T-cell (primary cell): Measurements from ENCODE around the gene TMEM143. TPM values are rescaled to one million over a fixed set of nuclear protein-coding genes. Genes with fewer than 3 reads are reported as not detected.
"Not testable (repeated sequence)": the region's sequence is repeated elsewhere in the genome, so short reads cannot be mapped to it uniquely, and the experiment has no call there.

Experiments
- ATAC-seq, 4 experiments: fragments of 200-7000 bp in 3 of 4; fragments of 150-1000 bp in 1 of 4; cut with Tn5 transposase; replicated peaks in 1 of 4; 1 replicate in 3 of 4; 2 replicates in 1 of 4; pipeline ENCODE4 v1.10.0; 2021; ENCODE audit warnings: moderate library complexity in 3 of 4, mild to moderate bottlenecking in 2 of 4, moderate number of reproducible peaks in 1 of 4
- CTCF ChIA-PET, 2 donors: fragments of 300-600 bp; sonication (Branson Sonifier 250); formaldehyde crosslinking; loops; one replicate each; lab custom pipeline; 2022; ENCODE audit warnings: antibody characterized with exemption in 2 of 2; lab: Charles Lee
- POLR2A ChIA-PET, 2 donors: fragments of 300-600 bp; sonication (Branson Sonifier 250); formaldehyde crosslinking; loops; one replicate each; lab custom pipeline; 2022; ENCODE audit warnings: antibody characterized with exemption in 2 of 2; lab: Charles Lee
- DNase-seq, 35 experiments: peaks; one replicate each; pipeline versions ENCODE4 v3.0.0 to v3.0.0-alpha.2; 2013 to 2023
- H3K27ac ChIP-seq: one replicate; pipeline ENCODE4 v1.5.1; 2013; ENCODE audit warnings: low read length
- H3K27me3 ChIP-seq, 2 experiments: replicated peaks in 1 of 2; 1 replicate in 1 of 2; 2 replicates in 1 of 2; pipeline versions ENCODE4 v1.6.1 to v1.7.0; 2013; ENCODE audit warnings: low read length in 1 of 2, mixed read lengths in 1 of 2; ENCODE audit not compliant: control insufficient read depth in 2 of 2, insufficient read depth in 2 of 2; ENCODE audit errors: extremely low read depth in 1 of 2
- H3K36me3 ChIP-seq, 2 donors: 1 replicate in 1 of 2; 2 replicates in 1 of 2; pipeline versions ENCODE4 v1.6.1 to v1.7.0; 2013; ENCODE audit warnings: low read length in 1 of 2; ENCODE audit not compliant: control insufficient read depth in 2 of 2, insufficient read depth in 1 of 2; ENCODE audit errors: extremely low read depth in 1 of 2
- H3K4me1 ChIP-seq, 2 experiments: 1 replicate in 1 of 2; 2 replicates in 1 of 2; pipeline versions ENCODE4 v1.6.1 to v1.7.0; 2013; ENCODE audit warnings: low read length in 2 of 2, mixed read lengths in 1 of 2; ENCODE audit not compliant: insufficient read depth in 2 of 2, control insufficient read depth in 1 of 2; ENCODE audit errors: extremely low read depth in 1 of 2
- H3K4me3 ChIP-seq, 2 donors: 1 replicate in 1 of 2; 2 replicates in 1 of 2; pipeline versions ENCODE4 v1.5.1 to v1.7.0; 2013; ENCODE audit warnings: mild to moderate bottlenecking in 2 of 2, low read length in 1 of 2, moderate library complexity in 1 of 2; ENCODE audit not compliant: control insufficient read depth in 1 of 2; ENCODE audit errors: extremely low read depth in 1 of 2
- H3K9me3 ChIP-seq: 2 replicates; pipeline ENCODE4 v1.7.0; 2013
- H3K27ac Mint-ChIP-seq, 2 donors: one replicate each; pipeline ENCODE4 v1.8.0; 2020 to 2021; ENCODE audit warnings: mild to moderate bottlenecking in 2 of 2, mixed read lengths in 2 of 2
- H3K27me3 Mint-ChIP-seq, 2 donors: one replicate each; pipeline ENCODE4 v1.8.0; 2021 to 2022; ENCODE audit warnings: mixed read lengths in 2 of 2
- H3K36me3 Mint-ChIP-seq: one replicate; pipeline ENCODE4 v1.8.0; 2021; ENCODE audit warnings: mixed read lengths
- H3K4me1 Mint-ChIP-seq, 3 donors: one replicate each; pipeline ENCODE4 v1.8.0; 2020 to 2022; ENCODE audit warnings: mixed read lengths in 3 of 3, mild to moderate bottlenecking in 1 of 3
- H3K4me3 Mint-ChIP-seq, 3 donors: one replicate each; pipeline ENCODE4 v1.8.0; 2020 to 2022; ENCODE audit warnings: mild to moderate bottlenecking in 3 of 3, mixed read lengths in 3 of 3, moderate library complexity in 3 of 3
- H3K9me3 Mint-ChIP-seq, 3 donors: one replicate each; pipeline ENCODE4 v1.8.0; 2020 to 2022; ENCODE audit warnings: mixed read lengths in 3 of 3
- WGBS: methylation state at CpG from one replicate; pipeline ENCODE4 v1.1.5; 2013; ENCODE audit warnings: missing lambda C conversion rate; ENCODE audit not compliant: insufficient coverage; 5-methylcytosine and 5-hydroxymethylcytosine counted together
- total RNA-seq, 35 experiments: library from RNA in 6 of 35; stranded (reverse) in 6 of 35; fragments of 120-200 nt in 1 of 35; gene quantifications; one replicate each; pipeline versions ENCODE4 v1.2.1 to v1.2.4 and lab custom pipeline; 2013 to 2026

Gene TMEM143
- total RNA-seq, 5 donors from 2014 or later (not counting 1 experiment from before 2014, with no cell fraction given) = 14.5 to 33.5 (median 29.0) TPM

GRCh38 chr19:48392860-48393558, 29.3 kb upstream of the TMEM143 start:
- no peak overlapping the region for H3K4me3 ChIP-seq
- Mint-ChIP-seq H3K36me3 (peaks cover 8% of the 10 kb centered on the region), H3K27ac (no peak overlapping the region), H3K9me3 (no peaks in the 10 kb centered on the region), H3K4me1 (peaks cover 44 to 61% (median 48%) of the 10 kb centered on the region in 3 donors), H3K4me3 (peak overlapping the region; percentile 21 to 91 (median 67)), H3K27me3 (peaks cover 27 to 35% of the 10 kb centered on the region in 2 donors)
- H3K27me3 ChIP-seq = peaks cover 2 to 53% of the 10 kb centered on the region in 2 experiments
- H3K27ac ChIP-seq = no peak overlapping the region
- peaks cover 5 to 73% of the 10 kb centered on the region in 2 experiments for H3K4me1 ChIP-seq
- ChIA-PET CTCF (no interaction called here), POLR2A (no interaction called here)
- no peaks in the 10 kb centered on the region for H3K9me3 ChIP-seq
- DNase-seq (no peak), ATAC-seq (no peak)
- H3K36me3 ChIP-seq = peaks cover 0 to 14% of the 10 kb centered on the region in 2 donors
- 94% methylated on average over 12 of the region's 15 CpGs for WGBS

- Mint-ChIP-seq H3K4me1 (peaks cover 37 to 51% (median 41%) of the 10 kb centered on the region in 3 donors), H3K4me3 (peak overlapping the region in 2 of 3 donors; percentile 89 to 91), H3K27ac (peak overlapping the region in 1 of 2 donors; percentile 93), H3K36me3 (peaks cover 13% of the 10 kb centered on the region), H3K27me3 (peaks cover 21 to 25% of the 10 kb centered on the region in 2 donors)
- not testable (repeated sequence) for H3K9me3 Mint-ChIP-seq, ATAC-seq, H3K27ac ChIP-seq, H3K9me3 ChIP-seq, DNase-seq, H3K4me3 ChIP-seq
- peaks cover 2 to 21% of the 10 kb centered on the region in 2 donors for H3K36me3 ChIP-seq
- ChIA-PET POLR2A (interaction anchor here in 1 of 2 donors (1.0 kb wide), 1 partner anchor 59 kb away, joined by 3 read pairs; no protein-coding TSS in a partner anchor), CTCF (interaction anchor here in 1 of 2 donors (1.1 to 1.8 kb wide), 3 partner anchors 12 to 192 kb away, joined by 4 to 5 read pairs (median 5); partner anchors contain the start of genes SYNGR4 and TMEM143)
- whole genome bisulfite sequencing = 17% methylated on average over 1 of the region's 1 CpG
- H3K27me3 ChIP-seq = peaks cover 2 to 46% of the 10 kb centered on the region in 2 experiments
- peaks cover 3 to 63% of the 10 kb centered on the region in 2 experiments for H3K4me1 ChIP-seq
Observed at GRCh38 chr19:48392006-48392344, 28.2 kb upstream of the TMEM143 start.

GRCh38 chr19:48391100-48392005, 27.6 kb upstream of the TMEM143 start, which contains the start of gene KDELR1:
KDELR1 (minus strand) TSS chr19:48391551; CDS start chr19:48391358, 193 bp downstream.
- peaks cover 21 to 23% of the 10 kb centered on the region in 2 donors for H3K27me3 Mint-ChIP-seq
- Histone ChIP-seq H3K36me3 (peaks cover 4 to 23% of the 10 kb centered on the region in 2 donors), H3K4me3 (peak within 1 kb of the TSS; percentile 91 to 98), H3K27ac (peak within 1 kb of the TSS; percentile 93), H3K27me3 (peaks cover 2 to 40% of the 10 kb centered on the region in 2 experiments), H3K9me3 (no peaks in the 10 kb centered on the region), H3K4me1 (peaks cover 3 to 57% of the 10 kb centered on the region in 2 experiments)
- H3K36me3 Mint-ChIP-seq = peaks cover 13% of the 10 kb centered on the region
- ChIA-PET CTCF (interaction anchor here (0.6 to 1.8 kb wide), 6 partner anchors 12 to 193 kb away, joined by 3 to 6 read pairs (median 5); partner anchors contain the start of genes SYNGR4 (in 2 of the 2) and TMEM143 (in 2 of the 2)), POLR2A (interaction anchor here in 1 of 2 donors (1.0 kb wide), 1 partner anchor 58 kb away, joined by 3 read pairs; no protein-coding TSS in a partner anchor)
- peak within 1 kb of the TSS; percentile 87 to 91 (median 89) for H3K4me3 Mint-ChIP-seq
- H3K4me1 Mint-ChIP-seq = peaks cover 37 to 51% (median 41%) of the 10 kb centered on the region in 3 donors
- DNase-seq = peak in 32 of 35 experiments; percentile 34 to 83 (median 58)
- H3K9me3 Mint-ChIP-seq = no peaks in the 10 kb centered on the region
- peak within 1 kb of the TSS; percentile 93 to 94 for H3K27ac Mint-ChIP-seq
- 3% methylated on average over 30 of the region's 42 CpGs for WGBS
- ATAC-seq = peak; percentile 82 to 87 (median 84)

- H3K4me1 ChIP-seq = peaks cover 3 to 47% of the 10 kb centered on the region in 2 experiments
- no peaks in the 10 kb centered on the region for H3K9me3 ChIP-seq
- H3K36me3 Mint-ChIP-seq = peaks cover 16% of the 10 kb centered on the region
- H3K27me3 ChIP-seq = peaks cover 2 to 31% of the 10 kb centered on the region in 2 experiments
- WGBS = 6% methylated on average over 14 of the region's 24 CpGs
- peaks cover 9 to 31% of the 10 kb centered on the region in 2 donors for H3K36me3 ChIP-seq
- ChIA-PET CTCF (interaction anchor here (1.0 to 1.8 kb wide), 5 partner anchors 13 to 194 kb away, joined by 3 to 6 read pairs (median 5); partner anchors contain the start of genes SYNGR4 (in 2 of the 2) and TMEM143 (in 2 of the 2)), POLR2A (no interaction called here)
- peak overlapping the region; percentile 93 to 94 for H3K27ac Mint-ChIP-seq
- peak overlapping the region; percentile 87 to 91 (median 89) for H3K4me3 Mint-ChIP-seq
- DNase-seq = peak in 33 of 35 experiments; percentile 31 to 78 (median 58)
- H3K9me3 Mint-ChIP-seq = no peaks in the 10 kb centered on the region
- peak overlapping the region; percentile 93 for H3K27ac ChIP-seq
- H3K27me3 Mint-ChIP-seq = peaks cover 13 to 14% of the 10 kb centered on the region in 2 donors
- peak; percentile 54 to 65 (median 60) for ATAC-seq
- H3K4me3 ChIP-seq = peak overlapping the region; percentile 91 to 98
- peaks cover 36 to 45% (median 37%) of the 10 kb centered on the region in 3 donors for H3K4me1 Mint-ChIP-seq
Observed at GRCh38 chr19:48390188-48391099, 26.7 kb upstream of the TMEM143 start.

GRCh38 chr19:48386981-48387380, 23.2 kb upstream of the TMEM143 start:
- Histone ChIP-seq H3K9me3 (no peaks in the 10 kb centered on the region), H3K36me3 (peaks cover 23 to 55% of the 10 kb centered on the region in 2 donors), H3K27me3 (no peaks in the 10 kb centered on the region), H3K4me3 (no peak overlapping the region), H3K27ac (no peak overlapping the region), H3K4me1 (peaks cover 3 to 21% of the 10 kb centered on the region in 2 experiments)
- no peak overlapping the region for H3K27ac Mint-ChIP-seq
- peaks cover 15 to 23% (median 20%) of the 10 kb centered on the region in 3 donors for H3K4me1 Mint-ChIP-seq
- H3K9me3 Mint-ChIP-seq = no peaks in the 10 kb centered on the region
- no peaks in the 10 kb centered on the region for H3K27me3 Mint-ChIP-seq
- no peak overlapping the region for H3K4me3 Mint-ChIP-seq
- no peak for DNase-seq
- no peak for ATAC-seq
- CTCF ChIA-PET = interaction anchor here in 1 of 2 donors (0.7 kb wide), 1 partner anchor 214 kb away, joined by 9 read pairs; no protein-coding TSS in a partner anchor
- POLR2A ChIA-PET = no interaction called here
- H3K36me3 Mint-ChIP-seq = peaks cover 40% of the 10 kb centered on the region
- WGBS = no CpG with 5 or more reads among the region's 3 CpGs
